HG03095 (cell line): ENCODE measurements around the gene NLRP1.
A peak's percentile ranks its signal among the peaks of the same experiment; 100 is the strongest.

Source experiments
- ATAC-seq: cut with Tn5 transposase; IDR thresholded peaks from one replicate; pipeline ENCODE4 v1.9.1; 2021; ENCODE audit warnings: moderate library complexity; ENCODE audit not compliant: unreplicated experiment

The NLRP1 gene

GRCh38 chr17:5526821-5527598 lies 57.3 kb downstream of the NLRP1 start:
- no peak for ATAC-seq

GRCh38 chr17:5523249-5523648 lies 61.1 kb downstream of the NLRP1 start:
- ATAC-seq = no peak

GRCh38 chr17:5522476-5522875 lies 61.8 kb downstream of the NLRP1 start:
- no peak for ATAC-seq

GRCh38 chr17:5516060-5516792 lies 68.1 kb downstream of the NLRP1 start:
- no peak for ATAC-seq

- no peak for ATAC-seq
Observed at GRCh38 chr17:5514976-5515375, 69.3 kb downstream of the NLRP1 start.

- ATAC-seq = no peak
Observed at GRCh38 chr17:5513628-5514027, 70.7 kb downstream of the NLRP1 start.

- ATAC-seq = no peak
Observed at GRCh38 chr17:5511401-5512225, 72.7 kb downstream of the NLRP1 start.

- no peak for ATAC-seq
Observed at GRCh38 chr17:5510771-5511170, 73.5 kb downstream of the NLRP1 start.

- ATAC-seq = no peak
Observed at GRCh38 chr17:5509482-5509881, 74.8 kb downstream of the NLRP1 start.

- ATAC-seq = no peak
Observed at GRCh38 chr17:5508810-5509209, 75.5 kb downstream of the NLRP1 start.

- no peak for ATAC-seq
Observed at GRCh38 chr17:5506307-5506706, 78.0 kb downstream of the NLRP1 start.

- ATAC-seq = no peak
Observed at GRCh38 chr17:5502552-5502951, 81.8 kb downstream of the NLRP1 start.

- no peak for ATAC-seq
Observed at GRCh38 chr17:5501685-5502084, 82.6 kb downstream of the NLRP1 start.

- ATAC-seq = no peak
Observed at GRCh38 chr17:5500589-5501391, 83.5 kb downstream of the NLRP1 start.

- ATAC-seq = no peak
Observed at GRCh38 chr17:5500247-5500588, 84.1 kb downstream of the NLRP1 start.

- no peak for ATAC-seq
Observed at GRCh38 chr17:5499476-5500231, 84.7 kb downstream of the NLRP1 start.

GRCh38 chr17:5492970-5493369 lies 91.3 kb downstream of the NLRP1 start:
- no peak for ATAC-seq

GRCh38 chr17:5488752-5489151 lies 95.6 kb downstream of the NLRP1 start:
- no peak for ATAC-seq

- ATAC-seq = peak; percentile 69
Observed at GRCh38 chr17:5486206-5487124, 97.8 kb downstream of the NLRP1 start, which contains the start of gene MIS12. Gene MIS12 (plus strand): TSS chr17:5486566. CDS start chr17:5488863, 2,297 bp downstream.
